WTC11 (cell line): Measurements from ENCODE around the gene TMEM88. TPM values are rescaled to one million over a fixed set of nuclear protein-coding genes. Genes with fewer than 3 reads are reported as not detected.
A peak's percentile ranks its signal among the peaks of the same experiment; 100 is the strongest.

Experiments
- ETV6 ChIP-seq: sonication (generic); formaldehyde crosslinking; IDR thresholded peaks from 2 replicates; pipeline ENCODE4 v1.8.1; 2022; ENCODE audit warnings: mild to moderate bottlenecking, missing genetic modification reagents
- FOXK1 ChIP-seq: sonication (generic); formaldehyde crosslinking; IDR thresholded peaks from 2 replicates; pipeline ENCODE4 v1.8.0; 2022; ENCODE audit warnings: mild to moderate bottlenecking, moderate library complexity, missing genetic modification reagents
- FOXP1 ChIP-seq: sonication (generic); formaldehyde crosslinking; IDR thresholded peaks from 2 replicates; pipeline ENCODE4 v1.8.0; 2022; ENCODE audit warnings: missing genetic modification reagents, mild to moderate bottlenecking, moderate library complexity, borderline replicate concordance
- GABPB1 ChIP-seq: sonication (generic); formaldehyde crosslinking; IDR thresholded peaks from 2 replicates; pipeline ENCODE4 v1.8.1; 2023; ENCODE audit warnings: mild to moderate bottlenecking, missing genetic modification reagents
- IRF2 ChIP-seq: sonication (generic); formaldehyde crosslinking; IDR thresholded peaks from 2 replicates; pipeline ENCODE4 v1.8.0; 2022; ENCODE audit warnings: low read depth, missing genetic modification reagents, borderline replicate concordance
- NFATC4 ChIP-seq: fragments of 250-450 bp; sonication (Bioruptor Pico); IDR thresholded peaks from 2 replicates; pipeline ENCODE4 v1.9.0; 2021; ENCODE audit warnings: mild to moderate bottlenecking
- SMAD4 ChIP-seq: sonication (generic); formaldehyde crosslinking; IDR thresholded peaks from 2 replicates; pipeline ENCODE4 v1.8.0; 2022; ENCODE audit warnings: mild to moderate bottlenecking, missing genetic modification reagents
- SOX15 ChIP-seq: fragments of 250-450 bp; sonication (Bioruptor Pico); IDR thresholded peaks from 2 replicates; pipeline ENCODE4 v1.9.0; 2021; ENCODE audit warnings: mild to moderate bottlenecking
- TCF7 ChIP-seq: sonication (generic); formaldehyde crosslinking; IDR thresholded peaks from 2 replicates; pipeline ENCODE4 v1.8.0; 2022; ENCODE audit warnings: mild to moderate bottlenecking, low read depth, missing genetic modification reagents, moderate library complexity
- total RNA-seq: library from RNA; stranded (reverse); gene quantifications from 3 replicates; pipeline ENCODE4 v1.2.3, GENCODE V29; 2021
- TF ChIP-seq, protein P1 (sequence below): sonication (generic); formaldehyde crosslinking; IDR thresholded peaks from 2 replicates; pipeline ENCODE4 v1.8.0; 2022; ENCODE audit warnings: missing genetic modification reagents
- TF ChIP-seq, protein P2 (sequence below): fragments of 250-450 bp; sonication (Bioruptor Pico); IDR thresholded peaks from 2 replicates; pipeline ENCODE4 v1.9.0; 2021; ENCODE audit warnings: mild to moderate bottlenecking
- TF ChIP-seq, protein P3 (sequence below): sonication (generic); formaldehyde crosslinking; IDR thresholded peaks from 2 replicates; pipeline ENCODE4 v1.8.0; 2022; ENCODE audit warnings: mild to moderate bottlenecking, missing genetic modification reagents
- TF ChIP-seq, protein P4 (sequence below): sonication (generic); formaldehyde crosslinking; IDR thresholded peaks from 2 replicates; pipeline ENCODE4 v1.8.0; 2023; ENCODE audit warnings: mild to moderate bottlenecking, missing genetic modification reagents
- TF ChIP-seq, protein P5 (sequence below): sonication (generic); formaldehyde crosslinking; IDR thresholded peaks from 2 replicates; pipeline ENCODE4 v1.8.1; 2022; ENCODE audit warnings: mild to moderate bottlenecking, missing genetic modification reagents, moderate library complexity, borderline replicate concordance
- TF ChIP-seq, protein P6 (sequence below): sonication (generic); formaldehyde crosslinking; IDR thresholded peaks from 2 replicates; pipeline ENCODE4 v1.8.1; 2023; ENCODE audit warnings: mild to moderate bottlenecking, missing genetic modification reagents
- TF ChIP-seq, protein P7 (sequence below): sonication (generic); formaldehyde crosslinking; IDR thresholded peaks from 2 replicates; pipeline ENCODE4 v1.8.0; 2022; ENCODE audit warnings: mild to moderate bottlenecking, missing genetic modification reagents
- TF ChIP-seq, protein P8 (sequence below): fragments of 250-450 bp; sonication (Bioruptor Pico); IDR thresholded peaks from 2 replicates; pipeline ENCODE4 v1.9.0; 2021; ENCODE audit warnings: mild to moderate bottlenecking, borderline replicate concordance

The TMEM88 gene
- total RNA-seq, 1 experiment from 2014 or later, result 2.9 TPM

DNA sequence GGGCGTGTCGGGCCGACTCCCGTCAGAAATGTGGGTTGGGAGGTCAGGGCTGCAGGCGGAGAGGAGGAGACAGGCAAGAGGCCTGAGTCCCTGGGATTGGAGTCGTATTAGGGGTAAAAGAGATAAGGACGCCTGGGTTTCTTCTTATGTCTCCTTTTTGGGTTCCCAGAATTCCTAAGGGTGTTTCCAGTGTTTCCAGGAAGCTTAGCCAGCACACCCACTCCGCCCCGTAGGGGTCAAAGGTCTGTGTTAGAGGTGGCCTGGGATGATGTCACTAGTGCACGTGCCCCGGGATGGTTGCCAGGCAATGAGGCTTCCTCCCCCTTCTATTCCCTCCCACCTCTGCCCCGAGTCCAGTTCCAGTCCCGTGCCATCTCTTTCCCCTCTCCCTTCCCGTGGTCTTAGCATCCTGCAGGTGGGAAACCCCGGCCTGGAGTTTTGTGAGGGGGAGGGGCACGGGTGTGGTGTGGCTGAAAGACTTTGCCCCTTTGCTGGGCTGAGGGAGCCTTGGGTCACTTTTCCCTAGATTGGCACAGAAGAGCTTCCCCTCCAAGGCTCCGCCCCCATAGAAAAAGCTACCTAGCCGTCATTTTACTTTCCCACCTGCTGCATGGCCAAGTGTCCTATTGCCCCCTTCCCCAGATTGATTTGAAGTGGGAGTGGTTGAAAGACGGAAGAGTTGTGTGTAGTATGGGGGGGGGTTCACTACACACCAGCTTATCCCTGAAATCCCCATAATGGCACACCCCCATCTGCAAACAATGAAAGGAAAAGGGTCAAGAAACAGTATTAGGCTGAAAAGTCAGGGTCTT lies 18.1 kb upstream of the TMEM88 start (continued):
- TF ChIP-seq, protein P1, sequence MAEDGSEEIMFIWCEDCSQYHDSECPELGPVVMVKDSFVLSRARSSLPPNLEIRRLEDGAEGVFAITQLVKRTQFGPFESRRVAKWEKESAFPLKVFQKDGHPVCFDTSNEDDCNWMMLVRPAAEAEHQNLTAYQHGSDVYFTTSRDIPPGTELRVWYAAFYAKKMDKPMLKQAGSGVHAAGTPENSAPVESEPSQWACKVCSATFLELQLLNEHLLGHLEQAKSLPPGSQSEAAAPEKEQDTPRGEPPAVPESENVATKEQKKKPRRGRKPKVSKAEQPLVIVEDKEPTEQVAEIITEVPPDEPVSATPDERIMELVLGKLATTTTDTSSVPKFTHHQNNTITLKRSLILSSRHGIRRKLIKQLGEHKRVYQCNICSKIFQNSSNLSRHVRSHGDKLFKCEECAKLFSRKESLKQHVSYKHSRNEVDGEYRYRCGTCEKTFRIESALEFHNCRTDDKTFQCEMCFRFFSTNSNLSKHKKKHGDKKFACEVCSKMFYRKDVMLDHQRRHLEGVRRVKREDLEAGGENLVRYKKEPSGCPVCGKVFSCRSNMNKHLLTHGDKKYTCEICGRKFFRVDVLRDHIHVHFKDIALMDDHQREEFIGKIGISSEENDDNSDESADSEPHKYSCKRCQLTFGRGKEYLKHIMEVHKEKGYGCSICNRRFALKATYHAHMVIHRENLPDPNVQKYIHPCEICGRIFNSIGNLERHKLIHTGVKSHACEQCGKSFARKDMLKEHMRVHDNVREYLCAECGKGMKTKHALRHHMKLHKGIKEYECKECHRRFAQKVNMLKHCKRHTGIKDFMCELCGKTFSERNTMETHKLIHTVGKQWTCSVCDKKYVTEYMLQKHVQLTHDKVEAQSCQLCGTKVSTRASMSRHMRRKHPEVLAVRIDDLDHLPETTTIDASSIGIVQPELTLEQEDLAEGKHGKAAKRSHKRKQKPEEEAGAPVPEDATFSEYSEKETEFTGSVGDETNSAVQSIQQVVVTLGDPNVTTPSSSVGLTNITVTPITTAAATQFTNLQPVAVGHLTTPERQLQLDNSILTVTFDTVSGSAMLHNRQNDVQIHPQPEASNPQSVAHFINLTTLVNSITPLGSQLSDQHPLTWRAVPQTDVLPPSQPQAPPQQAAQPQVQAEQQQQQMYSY (CRISPR knock-in tag), result peak; percentile 100
- TF ChIP-seq, protein P2, sequence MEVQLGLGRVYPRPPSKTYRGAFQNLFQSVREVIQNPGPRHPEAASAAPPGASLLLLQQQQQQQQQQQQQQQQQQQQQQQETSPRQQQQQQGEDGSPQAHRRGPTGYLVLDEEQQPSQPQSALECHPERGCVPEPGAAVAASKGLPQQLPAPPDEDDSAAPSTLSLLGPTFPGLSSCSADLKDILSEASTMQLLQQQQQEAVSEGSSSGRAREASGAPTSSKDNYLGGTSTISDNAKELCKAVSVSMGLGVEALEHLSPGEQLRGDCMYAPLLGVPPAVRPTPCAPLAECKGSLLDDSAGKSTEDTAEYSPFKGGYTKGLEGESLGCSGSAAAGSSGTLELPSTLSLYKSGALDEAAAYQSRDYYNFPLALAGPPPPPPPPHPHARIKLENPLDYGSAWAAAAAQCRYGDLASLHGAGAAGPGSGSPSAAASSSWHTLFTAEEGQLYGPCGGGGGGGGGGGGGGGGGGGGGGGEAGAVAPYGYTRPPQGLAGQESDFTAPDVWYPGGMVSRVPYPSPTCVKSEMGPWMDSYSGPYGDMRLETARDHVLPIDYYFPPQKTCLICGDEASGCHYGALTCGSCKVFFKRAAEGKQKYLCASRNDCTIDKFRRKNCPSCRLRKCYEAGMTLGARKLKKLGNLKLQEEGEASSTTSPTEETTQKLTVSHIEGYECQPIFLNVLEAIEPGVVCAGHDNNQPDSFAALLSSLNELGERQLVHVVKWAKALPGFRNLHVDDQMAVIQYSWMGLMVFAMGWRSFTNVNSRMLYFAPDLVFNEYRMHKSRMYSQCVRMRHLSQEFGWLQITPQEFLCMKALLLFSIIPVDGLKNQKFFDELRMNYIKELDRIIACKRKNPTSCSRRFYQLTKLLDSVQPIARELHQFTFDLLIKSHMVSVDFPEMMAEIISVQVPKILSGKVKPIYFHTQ (CRISPR knock-in tag), result no peak
- TF ChIP-seq SOX15 (CRISPR knock-in tag) (no peak), NFATC4 (CRISPR knock-in tag) (no peak; the same call in 1 of the 2 replicates), SMAD4 (CRISPR knock-in tag) (no peak), GABPB1 (CRISPR knock-in tag) (peak; percentile 92), ETV6 (CRISPR knock-in tag) (peak; percentile 94), TCF7 (CRISPR knock-in tag) (no peak), IRF2 (no peak), FOXK1 (peak; percentile 92), FOXP1 (CRISPR knock-in tag) (peak; percentile 35; the same call in 1 of the 2 replicates)
- TF ChIP-seq, protein P3, sequence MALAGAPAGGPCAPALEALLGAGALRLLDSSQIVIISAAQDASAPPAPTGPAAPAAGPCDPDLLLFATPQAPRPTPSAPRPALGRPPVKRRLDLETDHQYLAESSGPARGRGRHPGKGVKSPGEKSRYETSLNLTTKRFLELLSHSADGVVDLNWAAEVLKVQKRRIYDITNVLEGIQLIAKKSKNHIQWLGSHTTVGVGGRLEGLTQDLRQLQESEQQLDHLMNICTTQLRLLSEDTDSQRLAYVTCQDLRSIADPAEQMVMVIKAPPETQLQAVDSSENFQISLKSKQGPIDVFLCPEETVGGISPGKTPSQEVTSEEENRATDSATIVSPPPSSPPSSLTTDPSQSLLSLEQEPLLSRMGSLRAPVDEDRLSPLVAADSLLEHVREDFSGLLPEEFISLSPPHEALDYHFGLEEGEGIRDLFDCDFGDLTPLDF, result no peak
- TF ChIP-seq, protein P4, sequence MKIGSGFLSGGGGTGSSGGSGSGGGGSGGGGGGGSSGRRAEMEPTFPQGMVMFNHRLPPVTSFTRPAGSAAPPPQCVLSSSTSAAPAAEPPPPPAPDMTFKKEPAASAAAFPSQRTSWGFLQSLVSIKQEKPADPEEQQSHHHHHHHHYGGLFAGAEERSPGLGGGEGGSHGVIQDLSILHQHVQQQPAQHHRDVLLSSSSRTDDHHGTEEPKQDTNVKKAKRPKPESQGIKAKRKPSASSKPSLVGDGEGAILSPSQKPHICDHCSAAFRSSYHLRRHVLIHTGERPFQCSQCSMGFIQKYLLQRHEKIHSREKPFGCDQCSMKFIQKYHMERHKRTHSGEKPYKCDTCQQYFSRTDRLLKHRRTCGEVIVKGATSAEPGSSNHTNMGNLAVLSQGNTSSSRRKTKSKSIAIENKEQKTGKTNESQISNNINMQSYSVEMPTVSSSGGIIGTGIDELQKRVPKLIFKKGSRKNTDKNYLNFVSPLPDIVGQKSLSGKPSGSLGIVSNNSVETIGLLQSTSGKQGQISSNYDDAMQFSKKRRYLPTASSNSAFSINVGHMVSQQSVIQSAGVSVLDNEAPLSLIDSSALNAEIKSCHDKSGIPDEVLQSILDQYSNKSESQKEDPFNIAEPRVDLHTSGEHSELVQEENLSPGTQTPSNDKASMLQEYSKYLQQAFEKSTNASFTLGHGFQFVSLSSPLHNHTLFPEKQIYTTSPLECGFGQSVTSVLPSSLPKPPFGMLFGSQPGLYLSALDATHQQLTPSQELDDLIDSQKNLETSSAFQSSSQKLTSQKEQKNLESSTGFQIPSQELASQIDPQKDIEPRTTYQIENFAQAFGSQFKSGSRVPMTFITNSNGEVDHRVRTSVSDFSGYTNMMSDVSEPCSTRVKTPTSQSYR (CRISPR knock-in tag), result peak; percentile 98
- TF ChIP-seq, protein P5, sequence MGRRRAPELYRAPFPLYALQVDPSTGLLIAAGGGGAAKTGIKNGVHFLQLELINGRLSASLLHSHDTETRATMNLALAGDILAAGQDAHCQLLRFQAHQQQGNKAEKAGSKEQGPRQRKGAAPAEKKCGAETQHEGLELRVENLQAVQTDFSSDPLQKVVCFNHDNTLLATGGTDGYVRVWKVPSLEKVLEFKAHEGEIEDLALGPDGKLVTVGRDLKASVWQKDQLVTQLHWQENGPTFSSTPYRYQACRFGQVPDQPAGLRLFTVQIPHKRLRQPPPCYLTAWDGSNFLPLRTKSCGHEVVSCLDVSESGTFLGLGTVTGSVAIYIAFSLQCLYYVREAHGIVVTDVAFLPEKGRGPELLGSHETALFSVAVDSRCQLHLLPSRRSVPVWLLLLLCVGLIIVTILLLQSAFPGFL (CRISPR knock-in tag), result no peak
- TF ChIP-seq, protein P6, sequence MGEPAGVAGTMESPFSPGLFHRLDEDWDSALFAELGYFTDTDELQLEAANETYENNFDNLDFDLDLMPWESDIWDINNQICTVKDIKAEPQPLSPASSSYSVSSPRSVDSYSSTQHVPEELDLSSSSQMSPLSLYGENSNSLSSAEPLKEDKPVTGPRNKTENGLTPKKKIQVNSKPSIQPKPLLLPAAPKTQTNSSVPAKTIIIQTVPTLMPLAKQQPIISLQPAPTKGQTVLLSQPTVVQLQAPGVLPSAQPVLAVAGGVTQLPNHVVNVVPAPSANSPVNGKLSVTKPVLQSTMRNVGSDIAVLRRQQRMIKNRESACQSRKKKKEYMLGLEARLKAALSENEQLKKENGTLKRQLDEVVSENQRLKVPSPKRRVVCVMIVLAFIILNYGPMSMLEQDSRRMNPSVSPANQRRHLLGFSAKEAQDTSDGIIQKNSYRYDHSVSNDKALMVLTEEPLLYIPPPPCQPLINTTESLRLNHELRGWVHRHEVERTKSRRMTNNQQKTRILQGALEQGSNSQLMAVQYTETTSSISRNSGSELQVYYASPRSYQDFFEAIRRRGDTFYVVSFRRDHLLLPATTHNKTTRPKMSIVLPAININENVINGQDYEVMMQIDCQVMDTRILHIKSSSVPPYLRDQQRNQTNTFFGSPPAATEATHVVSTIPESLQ (CRISPR knock-in tag), result no peak
- TF ChIP-seq, protein P7, sequence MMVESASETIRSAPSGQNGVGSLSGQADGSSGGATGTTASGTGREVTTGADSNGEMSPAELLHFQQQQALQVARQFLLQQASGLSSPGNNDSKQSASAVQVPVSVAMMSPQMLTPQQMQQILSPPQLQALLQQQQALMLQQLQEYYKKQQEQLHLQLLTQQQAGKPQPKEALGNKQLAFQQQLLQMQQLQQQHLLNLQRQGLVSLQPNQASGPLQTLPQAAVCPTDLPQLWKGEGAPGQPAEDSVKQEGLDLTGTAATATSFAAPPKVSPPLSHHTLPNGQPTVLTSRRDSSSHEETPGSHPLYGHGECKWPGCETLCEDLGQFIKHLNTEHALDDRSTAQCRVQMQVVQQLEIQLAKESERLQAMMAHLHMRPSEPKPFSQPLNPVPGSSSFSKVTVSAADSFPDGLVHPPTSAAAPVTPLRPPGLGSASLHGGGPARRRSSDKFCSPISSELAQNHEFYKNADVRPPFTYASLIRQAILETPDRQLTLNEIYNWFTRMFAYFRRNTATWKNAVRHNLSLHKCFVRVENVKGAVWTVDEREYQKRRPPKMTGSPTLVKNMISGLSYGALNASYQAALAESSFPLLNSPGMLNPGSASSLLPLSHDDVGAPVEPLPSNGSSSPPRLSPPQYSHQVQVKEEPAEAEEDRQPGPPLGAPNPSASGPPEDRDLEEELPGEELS (CRISPR knock-in tag), result peak; percentile 69; the same call in 1 of the 2 replicates
- TF ChIP-seq, protein P8, sequence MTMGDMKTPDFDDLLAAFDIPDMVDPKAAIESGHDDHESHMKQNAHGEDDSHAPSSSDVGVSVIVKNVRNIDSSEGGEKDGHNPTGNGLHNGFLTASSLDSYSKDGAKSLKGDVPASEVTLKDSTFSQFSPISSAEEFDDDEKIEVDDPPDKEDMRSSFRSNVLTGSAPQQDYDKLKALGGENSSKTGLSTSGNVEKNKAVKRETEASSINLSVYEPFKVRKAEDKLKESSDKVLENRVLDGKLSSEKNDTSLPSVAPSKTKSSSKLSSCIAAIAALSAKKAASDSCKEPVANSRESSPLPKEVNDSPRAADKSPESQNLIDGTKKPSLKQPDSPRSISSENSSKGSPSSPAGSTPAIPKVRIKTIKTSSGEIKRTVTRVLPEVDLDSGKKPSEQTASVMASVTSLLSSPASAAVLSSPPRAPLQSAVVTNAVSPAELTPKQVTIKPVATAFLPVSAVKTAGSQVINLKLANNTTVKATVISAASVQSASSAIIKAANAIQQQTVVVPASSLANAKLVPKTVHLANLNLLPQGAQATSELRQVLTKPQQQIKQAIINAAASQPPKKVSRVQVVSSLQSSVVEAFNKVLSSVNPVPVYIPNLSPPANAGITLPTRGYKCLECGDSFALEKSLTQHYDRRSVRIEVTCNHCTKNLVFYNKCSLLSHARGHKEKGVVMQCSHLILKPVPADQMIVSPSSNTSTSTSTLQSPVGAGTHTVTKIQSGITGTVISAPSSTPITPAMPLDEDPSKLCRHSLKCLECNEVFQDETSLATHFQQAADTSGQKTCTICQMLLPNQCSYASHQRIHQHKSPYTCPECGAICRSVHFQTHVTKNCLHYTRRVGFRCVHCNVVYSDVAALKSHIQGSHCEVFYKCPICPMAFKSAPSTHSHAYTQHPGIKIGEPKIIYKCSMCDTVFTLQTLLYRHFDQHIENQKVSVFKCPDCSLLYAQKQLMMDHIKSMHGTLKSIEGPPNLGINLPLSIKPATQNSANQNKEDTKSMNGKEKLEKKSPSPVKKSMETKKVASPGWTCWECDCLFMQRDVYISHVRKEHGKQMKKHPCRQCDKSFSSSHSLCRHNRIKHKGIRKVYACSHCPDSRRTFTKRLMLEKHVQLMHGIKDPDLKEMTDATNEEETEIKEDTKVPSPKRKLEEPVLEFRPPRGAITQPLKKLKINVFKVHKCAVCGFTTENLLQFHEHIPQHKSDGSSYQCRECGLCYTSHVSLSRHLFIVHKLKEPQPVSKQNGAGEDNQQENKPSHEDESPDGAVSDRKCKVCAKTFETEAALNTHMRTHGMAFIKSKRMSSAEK (CRISPR knock-in tag), result no peak
